Activated T-helper 1 cell treated with anti-CD3 and anti-CD28 coated beads, Interleukin-12 subunit alpha, Interleukin-12 subunit beta, Interleukin-2, Interleukin-4 antibody, amounts not matched to agents 30 ng/mL and 10 ng/mL and 1 ng/mL, durations not matched to agents 14 hours and 24 hours and 36 hours (primary cell): ENCODE results near the gene UGDH. TPM values are rescaled to one million over a fixed set of nuclear protein-coding genes. Genes with fewer than 3 reads are reported as not detected.

Source experiments
- DNase-seq: peaks from one replicate; pipeline ENCODE4 v3.0.0; 2021; ENCODE audit warnings: low spot score
- H3K27ac Mint-ChIP-seq: one replicate; pipeline ENCODE4 v1.8.0; 2021; ENCODE audit warnings: mild to moderate bottlenecking, mixed read lengths
- H3K27me3 Mint-ChIP-seq: one replicate; pipeline ENCODE4 v1.8.0; 2022; ENCODE audit warnings: mild to moderate bottlenecking, moderate library complexity, mixed read lengths; ENCODE audit not compliant: insufficient read depth
- H3K36me3 Mint-ChIP-seq: one replicate; pipeline ENCODE4 v1.8.0; 2021; ENCODE audit warnings: low read depth, mixed read lengths
- H3K4me1 Mint-ChIP-seq: one replicate; pipeline ENCODE4 v1.8.0; 2021; ENCODE audit warnings: low read depth, mixed read lengths
- H3K4me3 Mint-ChIP-seq: one replicate; pipeline ENCODE4 v1.8.0; 2021; ENCODE audit warnings: mild to moderate bottlenecking, moderate library complexity, mixed read lengths
- H3K9me3 Mint-ChIP-seq: one replicate; pipeline ENCODE4 v1.8.0; 2021; ENCODE audit warnings: mixed read lengths
- intact Hi-C: fragments of 100-400 bp; cut with micrococcal nuclease; formaldehyde crosslinking; loops from one replicate; pipeline ENCODE4 v1.15.1; 2024
- total RNA-seq: library from RNA; stranded (reverse); gene quantifications from 2 replicates; pipeline ENCODE4 v1.2.3, GENCODE V29; 2022

The UGDH gene
- total RNA-seq, 1 donor from 2014 or later = 26.0 TPM

GRCh38 chr4:39453738-39454137 is 73.5 kb downstream of the UGDH start:
- Mint-ChIP-seq H3K27ac (no peak overlapping the region), H3K4me3 (no peak overlapping the region), H3K4me1 (peaks cover 63% of the 10 kb centered on the region), H3K36me3 (peaks cover 80% of the 10 kb centered on the region), H3K27me3 (no peaks in the 10 kb centered on the region), H3K9me3 (no peaks in the 10 kb centered on the region)
- intact Hi-C loops = no loop called here
- DNase-seq = no peak

GRCh38 chr4:39452860-39453587 is 74.2 kb downstream of the UGDH start:
- intact Hi-C loops = no loop called here
- Mint-ChIP-seq H3K27ac (peak overlapping the region; percentile 18), H3K9me3 (no peaks in the 10 kb centered on the region), H3K4me3 (no peak overlapping the region), H3K4me1 (peaks cover 60% of the 10 kb centered on the region), H3K27me3 (no peaks in the 10 kb centered on the region), H3K36me3 (peaks cover 74% of the 10 kb centered on the region)
- no peak for DNase-seq

- Mint-ChIP-seq H3K9me3 (no peaks in the 10 kb centered on the region), H3K27ac (no peak overlapping the region), H3K36me3 (peaks cover 68% of the 10 kb centered on the region), H3K4me3 (no peak overlapping the region), H3K4me1 (peaks cover 57% of the 10 kb centered on the region), H3K27me3 (no peaks in the 10 kb centered on the region)
- DNase-seq = no peak
- intact Hi-C loops = no loop called here
Measured at GRCh38 chr4:39452153-39452859, 74.9 kb downstream of the UGDH start.

- Mint-ChIP-seq H3K4me1 (peaks cover 49% of the 10 kb centered on the region), H3K27me3 (no peaks in the 10 kb centered on the region), H3K36me3 (peaks cover 60% of the 10 kb centered on the region), H3K27ac (no peak overlapping the region), H3K4me3 (no peak overlapping the region), H3K9me3 (no peaks in the 10 kb centered on the region)
- intact Hi-C loops = no loop called here
- DNase-seq = no peak
Measured at GRCh38 chr4:39451423-39452023, 75.7 kb downstream of the UGDH start.

GRCh38 chr4:39450618-39451017 is 76.6 kb downstream of the UGDH start:
- intact Hi-C loops = loop anchor here (1.0 kb wide), 1 partner anchor 8 kb away; the partner anchor contains the start of gene RPL9
- Mint-ChIP-seq H3K36me3 (peaks cover 54% of the 10 kb centered on the region), H3K4me1 (peaks cover 47% of the 10 kb centered on the region), H3K27me3 (no peaks in the 10 kb centered on the region), H3K27ac (peak overlapping the region; percentile 26), H3K4me3 (no peak overlapping the region), H3K9me3 (no peaks in the 10 kb centered on the region)
- no peak for DNase-seq

Other genes starting within 250 kb of the UGDH start
- gene RFC1, start 161.1 kb downstream of the UGDH start, total RNA-seq = 83.3 and 87.1 TPM in 2 replicates
- gene KLB, start 120.5 kb downstream of the UGDH start, total RNA-seq = not detected in 2 replicates
- gene RPL9, start 68.5 kb downstream of the UGDH start, total RNA-seq = 1,540 and 1,586 TPM in 2 replicates
- 28.6 and 29.7 TPM in 2 replicates for gene LIAS, start 68.4 kb downstream of the UGDH start, total RNA-seq
- 0.76 and 1.6 TPM in 2 replicates for gene SMIM14, start 111.4 kb upstream of the UGDH start, total RNA-seq
- gene UBE2K, start 170.7 kb upstream of the UGDH start, total RNA-seq = 92.2 and 96.4 TPM in 2 replicates